Vagina (tissue), 2 donors: ENCODE results near the gene MARCHF3. TPM values are rescaled to one million over a fixed set of nuclear protein-coding genes. Genes with fewer than 3 reads are reported as not detected.

Experiments
- DNase-seq, 2 donors: peaks; one replicate each; pipeline ENCODE4 v3.0.0-alpha.2; 2017; ENCODE audit errors: extremely low spot score in 2 of 2
- H3K27ac ChIP-seq: fragments of 200-600 bp; sonication (generic); one replicate; pipeline ENCODE4 v1.5.1; 2019
- H3K27me3 ChIP-seq: fragments of 200-600 bp; sonication (generic); one replicate; pipeline ENCODE4 v1.5.1; 2019
- H3K36me3 ChIP-seq, 2 donors: fragments of 200-600 bp; sonication (generic); one replicate each; pipeline ENCODE4 v1.5.1; 2017 to 2019
- H3K4me1 ChIP-seq: fragments of 200-600 bp; sonication (generic); one replicate; pipeline ENCODE4 v1.5.1; 2019
- H3K4me3 ChIP-seq, 2 donors: fragments of 200-600 bp; sonication (generic); 1 replicate in 1 of 2; 2 replicates in 1 of 2; pipeline ENCODE4 v1.5.1; 2016 to 2019
- H3K9me3 ChIP-seq: fragments of 200-600 bp; sonication (generic); one replicate; pipeline ENCODE4 v1.5.1; 2019
- CTCF ChIP-seq, 3 experiments: fragments of 450-650 bp in 2 of 3; fragments of 200-600 bp in 1 of 3; sonication (generic) in 1 of 3; IDR thresholded peaks; one replicate each; pipeline ENCODE4 v1.5.1; 2017 to 2019; ENCODE audit warnings: antibody characterized with exemption in 3 of 3, mild to moderate bottlenecking in 2 of 3, moderate library complexity in 2 of 3
- POLR2A ChIP-seq, 2 donors: fragments of 450-650 bp; IDR thresholded peaks; one replicate each; pipeline ENCODE4 v1.6.1; 2017; ENCODE audit warnings: antibody characterized with exemption in 2 of 2, mild to moderate bottlenecking in 2 of 2, moderate library complexity in 2 of 2
- POLR2AphosphoS5 ChIP-seq, 2 donors: sonication (generic); formaldehyde crosslinking; IDR thresholded peaks; one replicate each; pipeline ENCODE4 v1.9.0; 2017; ENCODE audit warnings: antibody characterized with exemption in 2 of 2, mild to moderate bottlenecking in 2 of 2, low read depth in 1 of 2; ENCODE audit not compliant: insufficient read depth in 1 of 2
- intact Hi-C: fragments of 100-400 bp; cut with DNase I; formaldehyde crosslinking; loops from one replicate; pipeline ENCODE4 v1.15.1; 2023
- total RNA-seq: library from RNA; depleted of rRNA; stranded (reverse); fragments of >200 nt; gene quantifications from one replicate; pipeline ENCODE4 v1.2.3, GENCODE V29; 2016

Gene MARCHF3
- total RNA-seq, 1 donor from 2014 or later: 2.0 TPM

GRCh38 chr5:126967808-126968466, 62.4 kb downstream of the MARCHF3 start:
- Histone ChIP-seq H3K36me3 (no peaks in the 10 kb centered on the region), H3K9me3 (no peaks in the 10 kb centered on the region), H3K4me3 (no peak overlapping the region), H3K4me1 (no peaks in the 10 kb centered on the region), H3K27ac (no peak overlapping the region), H3K27me3 (no peaks in the 10 kb centered on the region)
- DNase-seq: no peak
- intact Hi-C loops: no loop called here
- no peak for TF ChIP-seq POLR2AphosphoS5 (IDR thresholded peaks at IDR 0.05; ENCODE audit: insufficient read depth in 1 of 2, low read depth in 1 of 2)
- no peak for TF ChIP-seq CTCF (IDR thresholded peaks at IDR 0.05)
- TF ChIP-seq POLR2A (IDR thresholded peaks at IDR 0.05): no peak

GRCh38 chr5:126965487-126965886, 64.9 kb downstream of the MARCHF3 start:
- intact Hi-C loops: no loop called here
- Histone ChIP-seq H3K27me3 (no peaks in the 10 kb centered on the region), H3K9me3 (no peaks in the 10 kb centered on the region), H3K4me3 (no peak overlapping the region), H3K4me1 (no peaks in the 10 kb centered on the region), H3K36me3 (no peaks in the 10 kb centered on the region), H3K27ac (no peak overlapping the region)
- DNase-seq: no peak
- TF ChIP-seq POLR2AphosphoS5 (IDR thresholded peaks at IDR 0.05; ENCODE audit: insufficient read depth in 1 of 2, low read depth in 1 of 2): no peak
- no peak for TF ChIP-seq CTCF (IDR thresholded peaks at IDR 0.05)
- TF ChIP-seq POLR2A (IDR thresholded peaks at IDR 0.05): no peak

GRCh38 chr5:126965061-126965475, 65.3 kb downstream of the MARCHF3 start:
- no peaks in the 10 kb centered on the region for H3K9me3 ChIP-seq
- intact Hi-C loops: no loop called here
- no peak for DNase-seq
- H3K4me1 ChIP-seq: no peaks in the 10 kb centered on the region
- no peaks in the 10 kb centered on the region for H3K27me3 ChIP-seq
- H3K27ac ChIP-seq: no peak overlapping the region
- H3K36me3 ChIP-seq: no peaks in the 10 kb centered on the region
- TF ChIP-seq POLR2A (IDR thresholded peaks at IDR 0.05): no peak
- TF ChIP-seq CTCF (IDR thresholded peaks at IDR 0.05): no peak
- TF ChIP-seq POLR2AphosphoS5 (IDR thresholded peaks at IDR 0.05; ENCODE audit: insufficient read depth in 1 of 2, low read depth in 1 of 2): no peak
- H3K4me3 ChIP-seq: no peak overlapping the region

- intact Hi-C loops: no loop called here
- H3K27ac ChIP-seq: no peak overlapping the region
- H3K9me3 ChIP-seq: no peaks in the 10 kb centered on the region
- no peak for DNase-seq
- H3K27me3 ChIP-seq: no peaks in the 10 kb centered on the region
- TF ChIP-seq CTCF (IDR thresholded peaks at IDR 0.05) (no peak), POLR2AphosphoS5 (IDR thresholded peaks at IDR 0.05; ENCODE audit: insufficient read depth in 1 of 2, low read depth in 1 of 2) (no peak), POLR2A (IDR thresholded peaks at IDR 0.05) (no peak)
- H3K36me3 ChIP-seq: no peaks in the 10 kb centered on the region
- no peaks in the 10 kb centered on the region for H3K4me1 ChIP-seq
- no peak overlapping the region for H3K4me3 ChIP-seq
Observed at GRCh38 chr5:126963822-126964375, 66.5 kb downstream of the MARCHF3 start.

GRCh38 chr5:126961702-126962101, 68.7 kb downstream of the MARCHF3 start:
- no peak for DNase-seq
- H3K4me1 ChIP-seq: no peaks in the 10 kb centered on the region
- TF ChIP-seq POLR2A (IDR thresholded peaks at IDR 0.05) (no peak), POLR2AphosphoS5 (IDR thresholded peaks at IDR 0.05; ENCODE audit: insufficient read depth in 1 of 2, low read depth in 1 of 2) (no peak), CTCF (IDR thresholded peaks at IDR 0.05) (no peak)
- H3K4me3 ChIP-seq: no peak overlapping the region
- H3K9me3 ChIP-seq: no peaks in the 10 kb centered on the region
- no peak overlapping the region for H3K27ac ChIP-seq
- H3K36me3 ChIP-seq: no peaks in the 10 kb centered on the region
- H3K27me3 ChIP-seq: no peaks in the 10 kb centered on the region
- intact Hi-C loops: no loop called here
